OCI-LY7 (cell line): ENCODE data around the gene GNLY.

Source experiments
- CTCF ChIP-seq: fragments of 200-600 bp; sonication (generic); conservative IDR thresholded peaks from 2 replicates; pipeline ENCODE4 v1.5.1; 2014; ENCODE audit warnings: mild to moderate bottlenecking, antibody characterized with exemption, low read length, moderate library complexity, mixed read lengths
- EZH2phosphoT487 ChIP-seq: fragments of 200-600 bp; sonication (generic); IDR thresholded peaks from 2 replicates; pipeline ENCODE4 v1.6.1; 2018; ENCODE audit warnings: low read depth, borderline replicate concordance, mild to moderate bottlenecking, mixed run types, antibody characterized with exemption, low read length, moderate library complexity, mixed read lengths

DNA sequence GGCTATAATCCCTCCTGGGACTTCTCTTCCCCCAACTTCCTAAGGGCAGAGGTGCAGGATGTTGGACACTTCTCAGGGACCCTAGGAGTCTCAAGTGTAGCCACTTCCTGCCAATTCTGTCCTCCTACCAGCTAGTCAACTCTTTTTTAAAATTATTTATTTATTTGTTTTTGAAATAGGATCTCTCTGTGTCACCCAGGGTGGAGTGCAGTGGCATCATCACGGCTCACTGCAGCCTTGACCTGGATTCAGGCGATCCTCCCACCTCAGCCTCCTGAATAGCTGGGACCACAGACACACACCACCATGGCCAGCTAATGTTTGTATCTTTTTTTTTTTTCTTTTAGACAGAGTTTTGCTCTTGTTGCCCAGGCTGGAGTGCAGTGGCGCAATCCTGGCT, 37.7 kb upstream of the GNLY start:
- no peak for TF ChIP-seq CTCF
- TF ChIP-seq EZH2phosphoT487, result no peak
